ENCODE measurements around the gene ZNF668.
"Not testable (repeated sequence)": the region's sequence is repeated elsewhere in the genome, so short reads cannot be mapped to it uniquely, and the experiment has no call there.

The ZNF668 gene

DNA sequence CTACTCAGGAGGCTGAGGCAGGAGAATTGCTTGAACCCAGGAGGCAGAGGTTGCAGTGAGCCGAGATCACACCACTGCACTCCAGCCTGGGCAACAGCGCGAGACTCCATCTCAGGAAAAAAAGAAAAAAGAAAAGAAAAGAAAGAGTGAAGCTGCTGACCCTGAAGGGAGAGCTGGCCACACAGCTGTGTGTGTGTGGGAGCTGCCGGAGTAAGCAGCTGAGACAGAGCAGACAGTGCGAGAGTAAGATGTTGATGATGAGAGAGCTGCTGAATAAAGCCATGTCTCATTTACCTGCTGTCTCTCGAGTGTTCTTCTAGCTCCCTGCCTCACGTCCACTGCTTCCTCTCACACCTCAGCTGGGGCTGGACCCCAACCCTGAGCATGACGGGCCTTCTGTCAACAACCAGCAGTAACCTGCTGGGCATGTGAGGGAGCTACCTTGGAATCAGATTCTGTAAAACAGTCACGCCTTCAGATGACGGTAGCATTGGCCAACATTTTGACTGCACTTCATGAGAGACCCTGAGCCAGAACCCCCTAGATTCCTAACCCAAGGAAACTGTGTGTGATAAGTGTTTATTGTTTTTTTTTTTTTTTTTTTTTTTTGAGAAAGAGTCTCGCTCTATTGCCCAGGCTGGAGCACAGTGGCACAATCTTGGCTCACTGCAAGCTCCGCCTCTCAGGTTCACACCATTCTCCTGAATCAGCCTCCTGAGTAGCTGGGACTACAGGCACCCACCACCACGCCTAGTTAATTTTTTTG lies 27.0 kb upstream of the ZNF668 start:
- not testable (repeated sequence) for DNase-seq (ENCODE audit: low read depth in 2 of 3, low spot score in 2 of 3)

DNA sequence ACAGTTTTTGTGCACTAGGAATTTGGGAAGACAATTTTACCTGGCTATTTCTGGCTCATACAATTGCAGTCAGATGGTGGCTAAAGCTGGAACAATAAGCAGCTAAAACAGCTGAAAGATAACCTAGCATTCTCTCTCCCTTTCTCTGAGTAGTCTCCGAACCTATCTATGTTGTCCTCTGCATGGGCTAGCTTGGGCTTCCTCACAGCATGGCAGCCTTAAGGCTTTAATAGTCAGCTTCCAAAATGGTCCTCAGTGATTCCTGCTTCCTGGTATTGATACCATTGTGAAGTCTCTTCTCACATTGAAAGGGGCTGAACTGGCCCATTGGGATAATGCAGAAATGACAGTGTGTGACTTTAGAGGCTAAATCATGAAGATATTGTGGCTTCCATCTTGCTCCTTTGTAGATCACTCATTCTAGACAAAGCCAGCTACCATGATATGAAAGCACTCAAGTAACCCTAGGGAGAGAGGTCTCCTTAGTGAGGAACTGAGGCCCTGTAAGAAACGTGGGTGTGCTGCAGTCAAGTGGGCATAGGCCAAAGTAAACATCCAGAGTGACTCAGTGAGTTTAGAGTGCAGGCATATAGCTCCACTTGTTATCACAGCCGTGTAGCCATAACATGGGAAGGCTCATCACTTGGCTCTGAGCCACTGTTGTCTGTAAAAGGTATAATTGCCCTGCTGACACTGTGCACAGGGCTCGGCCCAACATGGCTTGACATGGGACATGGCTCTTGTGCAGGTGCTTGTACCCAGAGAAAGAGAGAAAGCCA lies 26.0 kb upstream of the ZNF668 start:
- no peak for DNase-seq (ENCODE audit: low read depth in 2 of 3, low spot score in 2 of 3)

DNA sequence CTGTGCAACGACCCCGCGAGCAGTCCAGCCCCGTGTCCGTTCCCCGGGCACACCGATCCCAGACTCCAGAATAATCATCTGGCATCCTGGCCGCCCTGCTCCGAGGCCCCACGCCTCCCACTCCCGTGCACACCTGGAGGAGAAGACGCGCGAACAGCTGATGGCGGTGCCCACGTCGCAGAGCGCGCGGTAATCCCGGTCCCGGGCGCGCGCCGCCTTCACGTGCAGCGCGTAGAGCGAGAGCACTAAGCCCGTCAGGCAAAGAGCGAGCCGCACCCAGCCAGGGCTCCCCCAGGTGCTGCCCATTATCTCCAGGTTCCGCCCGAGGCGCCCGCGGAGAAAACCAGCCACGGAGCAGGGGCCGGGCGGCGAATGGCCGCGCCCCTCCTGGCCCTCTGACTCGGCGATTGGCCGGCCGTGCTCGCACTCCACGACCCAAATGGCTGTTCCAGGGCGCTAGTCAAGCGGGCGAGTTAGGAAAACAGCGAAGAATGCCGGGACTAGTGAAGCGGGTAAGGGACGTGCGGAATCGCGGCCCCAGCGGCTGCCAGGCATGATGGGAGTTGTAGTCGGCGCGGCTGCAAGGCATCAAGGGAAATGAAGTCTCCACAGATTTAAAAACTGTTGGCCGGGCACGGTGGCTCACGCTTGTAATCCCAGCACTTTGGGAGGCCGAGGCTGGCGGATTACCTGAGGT lies 20.5 kb upstream of the ZNF668 start, which contains the start of gene VKORC1:
TSS of gene VKORC1 (minus strand) at position 374 of the 697 bp plus-strand sequence. CDS start at position 306, 68 bp downstream.
- DNase-seq (ENCODE audit: low read depth in 2 of 3, low spot score in 2 of 3) = peak; percentile 67 to 79 (median 74)

DNA sequence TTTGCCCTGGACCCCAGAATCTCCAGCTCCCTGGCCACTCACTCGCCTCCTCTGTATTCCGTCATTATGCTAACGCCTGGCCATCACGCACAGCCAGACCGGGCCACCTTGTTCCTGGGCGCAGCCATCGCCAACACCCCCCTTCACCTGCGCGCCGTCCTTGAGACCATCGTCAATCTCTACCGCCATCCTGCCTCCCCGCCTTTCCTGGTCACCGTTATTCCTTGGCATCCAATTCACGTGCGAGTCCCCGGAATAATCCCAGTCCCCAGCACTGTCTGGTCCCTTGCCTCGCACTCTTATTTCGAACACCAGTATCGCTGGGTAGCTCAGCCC lies 20.0 kb upstream of the ZNF668 start:
- no peak for DNase-seq (ENCODE audit: low read depth in 2 of 3, low spot score in 2 of 3)

DNA sequence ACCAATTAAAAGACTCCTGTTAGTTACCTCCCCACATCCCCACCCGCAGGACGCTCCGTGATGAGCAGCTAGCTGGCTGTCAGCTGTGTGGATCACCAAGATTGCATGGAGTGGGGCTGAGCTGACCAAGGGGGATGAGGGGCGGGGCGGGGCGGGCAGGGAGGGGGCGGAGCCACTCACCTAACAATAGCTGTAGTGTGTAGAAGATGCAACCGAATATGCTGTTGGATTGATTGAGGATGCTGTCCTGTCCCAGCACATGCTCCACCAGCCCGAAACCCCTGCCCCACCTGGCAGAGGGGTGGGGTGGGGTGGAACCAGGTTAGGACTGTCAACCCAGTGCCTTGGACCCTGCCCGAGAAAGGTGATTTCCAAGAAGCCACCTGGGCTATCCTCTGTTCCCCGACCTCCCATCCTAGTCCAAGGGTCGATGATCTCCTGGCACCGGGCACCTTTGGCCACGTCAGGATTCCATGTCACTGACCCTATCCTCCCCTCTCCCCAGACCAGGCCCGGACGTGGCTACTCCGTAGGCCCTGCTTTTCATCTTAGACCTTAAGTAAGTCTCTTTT lies 19.2 kb upstream of the ZNF668 start:
- DNase-seq (ENCODE audit: low read depth in 2 of 3, low spot score in 2 of 3) = no peak

DNA sequence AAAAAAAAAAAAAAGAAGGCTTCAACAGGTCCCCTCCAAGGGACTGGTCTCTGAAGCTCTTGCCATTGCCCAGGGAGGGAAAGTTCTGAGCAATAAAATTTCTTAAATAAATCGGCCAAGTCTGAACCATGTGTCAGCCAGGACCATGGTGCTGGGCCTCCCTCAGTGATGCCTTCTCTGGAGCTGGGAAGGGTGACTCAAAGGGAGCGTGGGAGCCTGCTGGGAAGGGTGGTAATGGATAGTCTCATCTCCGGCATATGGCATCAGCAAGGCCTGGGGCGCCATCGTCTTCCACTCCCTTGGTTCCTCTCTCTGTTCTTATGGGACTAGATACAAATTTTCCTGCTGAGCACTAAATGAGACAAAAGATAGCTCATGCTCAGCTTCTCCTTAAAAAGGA lies 18.3 kb upstream of the ZNF668 start:
- no peak for DNase-seq (ENCODE audit: low read depth in 2 of 3, low spot score in 2 of 3)

DNA sequence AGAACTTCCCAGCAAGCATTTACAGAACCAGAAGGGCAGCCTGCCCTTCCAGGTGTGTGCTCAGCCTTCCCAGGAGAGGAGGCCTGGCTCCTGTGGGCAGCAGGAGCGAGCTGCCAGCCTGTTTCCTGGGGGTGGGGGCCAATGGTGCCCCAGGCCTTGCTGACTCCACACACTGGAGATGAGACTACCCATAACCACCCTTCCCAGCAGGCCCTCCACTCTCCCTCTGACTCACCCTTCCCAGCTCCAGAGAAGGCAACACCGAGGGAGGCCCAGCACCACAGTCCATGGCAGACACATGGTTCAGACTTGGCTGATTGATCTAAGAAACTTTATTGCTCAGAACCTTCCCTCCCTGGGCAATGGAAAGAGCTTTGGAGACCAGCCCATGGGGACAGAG lies 16.5 kb upstream of the ZNF668 start:
- no peak for DNase-seq (ENCODE audit: low read depth in 2 of 3, low spot score in 2 of 3)

DNA sequence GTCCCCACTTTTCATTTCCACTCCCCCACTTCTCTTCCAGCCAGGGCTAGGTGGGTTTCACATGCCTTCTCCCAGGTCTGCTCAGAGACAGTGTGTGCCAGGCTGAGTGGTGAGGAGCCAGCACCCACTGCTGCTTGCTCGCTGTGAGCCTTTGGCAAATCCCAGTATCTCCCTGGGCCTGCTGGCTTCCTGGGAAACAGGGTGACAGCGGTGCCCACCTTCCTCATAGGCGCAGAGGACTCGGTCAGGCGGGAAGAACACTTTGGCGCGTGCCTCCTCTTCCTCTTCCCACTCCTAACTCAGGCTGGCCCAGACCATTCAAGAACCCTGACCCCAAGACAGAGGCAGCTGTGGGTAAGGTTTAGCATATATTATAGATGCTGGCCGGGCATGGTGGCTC lies 15.2 kb upstream of the ZNF668 start:
- DNase-seq (ENCODE audit: low read depth in 2 of 3, low spot score in 2 of 3) = no peak

DNA sequence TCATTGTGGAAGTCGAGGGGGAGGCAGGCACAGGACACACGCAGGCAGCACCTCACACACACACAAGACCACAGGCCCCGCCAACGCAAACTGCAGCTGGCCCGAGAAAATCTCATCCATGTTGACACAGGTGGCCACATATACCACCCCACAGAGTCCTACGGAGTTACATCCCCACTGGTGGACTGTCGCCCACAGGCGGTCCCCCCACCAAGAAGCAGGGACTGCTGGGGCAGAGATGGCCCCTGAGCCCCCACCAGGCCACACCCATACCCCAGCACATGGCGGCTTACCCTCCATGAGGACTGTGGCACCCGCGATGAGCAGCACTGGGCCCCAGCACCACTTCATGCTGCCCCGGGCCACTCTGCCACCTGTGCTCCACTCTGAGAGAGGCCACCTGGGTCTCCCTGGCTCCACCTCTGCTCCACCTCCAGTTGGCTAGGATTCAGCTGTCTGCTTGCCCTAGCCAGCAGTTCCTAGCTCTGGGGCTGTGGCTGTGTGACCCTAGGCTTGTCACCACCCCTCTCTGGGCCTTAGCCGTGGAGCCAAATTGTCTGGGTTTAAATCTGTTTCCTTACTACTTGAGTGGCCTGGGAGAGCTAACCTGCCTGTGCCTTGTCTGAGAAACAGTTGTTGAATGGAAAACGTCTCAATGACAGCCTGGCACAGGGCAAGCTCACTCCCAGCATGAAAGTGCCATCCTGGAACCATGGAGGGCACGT lies 14.6 kb upstream of the ZNF668 start, which contains the start of gene PRSS53:
TSS of gene PRSS53 (minus strand) at position 485 of the 725 bp plus-strand sequence. CDS start at position 351, 134 bp downstream.
- DNase-seq (ENCODE audit: low read depth in 2 of 3, low spot score in 2 of 3) = no peak

DNA sequence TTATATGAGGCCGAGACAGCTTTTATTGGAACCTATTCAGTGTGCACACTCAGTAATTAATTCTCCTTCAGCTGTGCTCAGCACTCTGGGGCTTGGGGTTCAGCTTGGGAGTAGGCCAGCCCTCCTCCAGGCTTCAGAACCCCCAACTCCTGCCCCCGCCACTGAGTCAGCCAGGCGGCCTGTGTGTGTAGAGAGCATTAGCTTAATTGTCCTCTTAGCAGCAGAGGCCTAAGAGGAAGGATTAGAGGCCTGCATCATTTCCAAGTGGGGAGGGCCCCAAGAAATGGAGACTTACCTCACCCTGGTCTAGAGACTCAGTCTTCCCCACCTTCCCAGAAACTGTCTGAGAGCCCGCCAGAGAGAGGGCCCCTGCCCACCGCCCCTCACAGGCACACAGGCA lies 13.9 kb upstream of the ZNF668 start:
- no peak for DNase-seq (ENCODE audit: low read depth in 2 of 3, low spot score in 2 of 3)

DNA sequence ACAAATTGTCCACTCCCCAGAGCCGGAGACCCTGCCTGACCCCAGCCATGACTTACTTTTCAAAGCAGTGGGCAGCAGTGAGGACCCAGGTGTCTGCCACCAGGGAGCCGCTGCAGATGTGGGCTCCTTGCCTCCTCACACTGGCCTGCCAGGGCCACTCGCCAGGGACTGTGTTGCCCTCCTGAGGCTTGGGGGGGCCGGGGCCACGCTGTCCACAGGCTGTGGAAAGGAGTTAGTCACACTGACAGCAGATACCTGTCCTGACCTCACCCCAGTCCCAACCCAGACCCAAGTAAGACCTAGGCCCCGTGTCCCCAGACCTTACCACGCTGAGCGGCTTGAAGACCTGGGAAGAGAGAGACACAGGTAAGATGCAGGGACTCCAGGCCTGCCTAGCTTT lies 13.4 kb upstream of the ZNF668 start:
- no peak for DNase-seq (ENCODE audit: low read depth in 2 of 3, low spot score in 2 of 3)

DNA sequence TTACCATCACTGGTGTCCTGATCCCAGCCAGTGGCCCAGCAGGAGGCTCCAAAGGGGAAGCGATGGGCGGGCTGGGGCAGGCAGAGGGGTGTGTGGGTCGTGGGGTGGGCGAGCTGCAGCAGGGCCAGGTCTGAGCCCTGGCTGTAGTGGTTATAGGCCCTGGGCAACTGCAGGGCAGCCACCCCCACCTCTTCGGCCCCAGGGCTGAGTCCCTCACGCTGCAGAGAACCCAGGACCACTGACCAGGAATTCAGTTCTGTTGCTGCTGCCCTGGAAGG lies 12.5 kb upstream of the ZNF668 start:
- DNase-seq (ENCODE audit: low read depth in 2 of 3, low spot score in 2 of 3) = no peak

DNA sequence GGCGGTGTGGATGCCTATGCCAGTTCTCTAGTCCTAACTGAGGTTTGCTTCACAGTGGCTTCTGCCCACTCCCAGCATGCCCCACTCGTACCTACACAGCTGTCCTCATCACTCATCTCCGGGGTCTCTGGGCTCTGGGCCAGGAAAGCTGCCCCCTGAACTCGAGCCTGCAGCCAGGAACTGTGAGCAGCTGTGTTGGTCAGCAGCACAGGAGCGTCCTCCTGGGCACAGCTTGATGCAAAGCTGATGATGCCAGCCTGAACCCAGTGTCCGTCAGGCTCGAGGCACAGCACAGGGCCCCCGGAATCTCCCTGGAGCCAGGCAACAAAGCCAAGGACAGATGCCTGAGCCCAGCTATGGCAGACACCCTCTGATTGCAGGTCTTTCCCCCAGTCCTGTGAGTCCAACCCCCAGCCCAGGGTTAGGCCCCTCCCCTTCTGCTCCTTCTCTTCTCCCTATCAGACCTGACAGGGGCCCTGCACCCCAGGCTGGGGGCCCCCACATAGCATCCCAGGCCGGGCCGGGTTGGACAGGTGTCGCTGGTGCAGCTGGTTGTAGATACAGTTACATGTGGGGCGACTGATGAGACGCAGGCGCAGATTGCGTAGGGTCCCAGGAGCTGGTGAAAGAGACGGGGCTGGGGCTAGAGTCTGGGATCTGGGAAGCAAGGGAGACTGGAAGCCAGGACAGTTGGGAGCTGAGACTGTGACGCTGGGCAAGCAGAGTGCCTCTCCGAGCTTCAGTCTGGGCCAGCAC lies 12.0 kb upstream of the ZNF668 start:
- DNase-seq (ENCODE audit: low read depth in 2 of 3, low spot score in 2 of 3) = no peak

DNA sequence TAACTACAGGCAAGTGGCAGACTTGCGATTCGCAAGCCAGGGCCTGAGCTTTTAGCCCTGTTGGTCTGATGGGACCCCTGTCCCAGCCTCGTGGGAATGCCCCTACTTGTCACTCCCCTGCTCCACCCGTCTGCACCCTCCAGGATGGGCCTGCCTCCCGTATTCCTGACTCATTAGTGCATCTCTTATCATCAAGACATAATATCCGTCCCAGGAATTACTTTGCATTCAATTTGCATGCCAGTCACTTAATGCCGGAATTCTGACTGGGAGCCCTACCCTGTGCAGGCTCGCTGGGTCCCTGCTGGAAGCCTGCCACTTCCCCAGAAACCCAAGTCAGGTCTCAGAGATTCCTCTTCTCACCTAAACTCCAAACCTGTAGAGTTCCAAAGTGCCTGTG lies 11.4 kb upstream of the ZNF668 start:
- DNase-seq (ENCODE audit: low read depth in 2 of 3, low spot score in 2 of 3) = no peak

DNA sequence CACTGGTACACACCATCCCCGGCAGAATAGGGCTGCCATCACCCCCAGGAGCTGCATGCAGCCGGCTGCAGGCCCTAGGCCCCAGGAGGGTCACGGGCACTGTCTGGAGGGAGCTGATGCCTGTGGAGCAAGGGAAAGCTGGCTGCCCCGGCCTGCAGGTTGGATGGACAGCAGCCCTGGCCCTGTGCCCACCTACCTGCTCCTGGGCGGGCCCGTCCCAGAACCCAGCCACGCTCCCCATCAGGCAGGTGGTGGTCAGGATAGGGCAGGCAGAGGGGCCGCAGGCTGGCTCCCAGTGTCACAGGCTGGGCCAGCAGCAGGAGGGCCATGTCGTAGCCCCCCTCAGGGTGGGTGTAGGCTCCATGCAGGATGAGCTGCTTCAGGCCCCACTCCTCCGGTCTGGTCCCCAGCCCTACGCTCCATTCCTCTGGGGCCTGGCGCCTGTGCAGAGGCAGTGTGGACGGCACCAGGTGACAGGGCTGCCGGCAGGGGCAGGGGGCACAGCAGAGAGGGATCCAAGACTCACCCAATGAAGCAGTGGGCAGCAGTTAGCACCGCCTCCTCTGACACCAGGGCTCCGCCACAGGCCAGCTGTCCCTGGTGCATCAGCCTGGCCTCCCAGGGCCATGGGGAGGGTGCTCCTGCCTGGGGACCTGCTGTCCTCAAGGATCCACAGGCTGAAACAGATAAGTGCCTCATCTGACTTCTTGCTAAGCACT lies 10.7 kb upstream of the ZNF668 start:
- no peak for DNase-seq (ENCODE audit: low read depth in 2 of 3, low spot score in 2 of 3)

DNA sequence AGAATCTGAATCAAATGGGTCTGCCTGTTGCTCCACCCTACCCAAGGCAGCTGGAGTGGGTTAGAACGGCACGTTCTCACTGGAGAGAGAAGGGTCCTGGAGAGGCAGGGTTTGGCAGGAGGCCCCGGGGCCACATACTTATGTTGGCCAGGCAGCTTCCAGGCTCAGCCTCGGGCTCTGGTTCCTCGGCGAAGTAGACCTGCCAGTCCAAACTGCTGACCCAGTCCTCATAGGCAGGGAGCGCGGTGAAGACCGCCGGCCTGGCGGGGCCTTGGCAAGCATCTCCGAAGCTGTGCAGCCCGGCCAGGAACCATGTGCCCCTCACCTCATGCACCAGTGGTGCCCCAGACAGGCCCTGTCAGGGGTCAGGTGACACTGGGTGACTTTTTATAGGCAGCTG lies 9.9 kb upstream of the ZNF668 start:
- no peak for DNase-seq (ENCODE audit: low read depth in 2 of 3, low spot score in 2 of 3)

DNA sequence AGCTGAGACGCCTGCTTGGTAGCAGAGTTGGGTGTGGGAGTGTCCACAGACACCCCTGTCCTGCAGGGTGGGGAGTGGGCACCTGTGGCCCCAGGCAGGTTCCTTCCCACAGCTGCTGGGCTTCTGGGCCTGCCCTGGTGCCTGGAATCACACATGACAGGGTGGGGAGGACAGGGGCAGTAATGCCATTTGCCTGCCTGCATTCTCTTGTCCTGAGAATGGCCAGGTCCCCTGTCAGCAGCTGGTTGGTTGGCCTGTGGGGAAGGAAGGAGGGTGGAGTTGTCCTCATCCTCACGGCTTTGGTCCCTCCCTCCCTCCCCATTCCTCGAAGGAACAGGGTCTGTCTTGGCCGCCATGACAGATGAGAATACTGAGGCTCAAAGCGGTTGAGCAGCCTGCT lies 9.5 kb upstream of the ZNF668 start:
- no peak for DNase-seq (ENCODE audit: low read depth in 2 of 3, low spot score in 2 of 3)

DNA sequence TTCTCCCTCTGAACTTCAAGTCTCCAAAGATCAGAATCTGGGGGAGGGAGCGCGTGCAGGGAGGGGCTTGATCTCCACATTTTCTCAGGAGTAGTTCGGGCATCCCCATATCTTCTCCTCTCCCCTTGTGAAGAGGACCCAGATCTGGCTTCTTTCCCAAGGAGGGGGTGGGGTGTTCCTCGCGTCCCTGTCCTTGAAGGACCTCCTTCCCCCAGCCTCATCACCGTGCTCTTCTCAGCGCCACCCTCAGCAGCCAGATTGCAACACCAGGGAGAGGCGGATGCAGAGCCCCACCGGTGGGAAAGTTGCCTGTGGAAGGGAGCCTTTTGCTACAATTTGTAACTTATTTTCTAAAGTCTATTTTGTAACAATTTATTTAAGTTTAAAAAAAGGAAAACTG lies 9.0 kb upstream of the ZNF668 start:
- DNase-seq (ENCODE audit: low read depth in 2 of 3, low spot score in 2 of 3) = no peak

DNA sequence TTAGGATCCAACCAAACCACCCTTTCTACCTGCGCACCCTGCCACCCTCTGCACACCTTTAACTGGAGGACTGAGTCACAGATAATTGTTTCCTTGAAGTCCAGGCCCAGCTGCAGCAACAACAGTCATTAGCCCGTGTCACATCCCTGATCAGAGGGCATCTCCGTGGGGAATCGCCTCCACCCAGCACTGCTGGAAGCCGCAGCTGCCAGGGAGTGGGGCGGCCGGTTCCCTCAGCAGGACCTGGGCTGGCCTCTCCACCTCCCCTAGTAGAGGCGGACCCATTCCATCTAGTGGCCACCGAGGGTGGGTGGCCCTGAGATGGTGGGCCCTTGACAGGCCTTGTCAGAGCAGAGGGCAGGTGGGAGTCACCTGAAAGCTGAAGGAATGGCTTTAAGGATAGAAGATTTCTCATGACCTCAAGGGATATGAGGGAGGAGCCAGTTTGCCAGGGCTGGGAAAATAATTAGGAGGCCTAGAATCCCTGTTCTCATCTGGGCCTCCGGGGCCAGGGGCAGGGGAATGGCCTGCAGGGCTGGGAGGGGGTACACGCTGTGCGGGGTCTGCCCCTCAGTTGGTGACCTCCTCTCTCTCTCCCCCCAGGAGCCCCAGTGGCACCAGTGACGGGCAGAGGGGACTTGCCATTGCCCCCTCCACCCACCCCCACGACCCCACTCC lies 8.5 kb upstream of the ZNF668 start:
- DNase-seq (ENCODE audit: low read depth in 2 of 3, low spot score in 2 of 3) = no peak

Measured in activated CD8-positive, alpha-beta memory T cell treated with anti-CD3 and anti-CD28 coated beads for 48 hours (primary cell).